ENCODE measurements around the gene RAP2C. TPM values are rescaled to one million over a fixed set of nuclear protein-coding genes. Genes with fewer than 3 reads are reported as not detected.

Gene RAP2C
- polyA plus RNA-seq, 1 donor (not counting 4 experiments of a cell fraction or from before 2014, with no cell fraction given) = 15.1 TPM

GRCh38 chrX:132226169-132226568 is 6.9 kb upstream of the RAP2C start:
- no peak for FAIRE-seq
- H3K79me2 ChIP-seq (ENCODE audit: control insufficient read depth, insufficient read depth, low read length) = no peaks in the 10 kb centered on the region

GRCh38 chrX:132218100-132218812 is 991 bp downstream of the RAP2C start:
- Histone ChIP-seq H4K20me1 (ENCODE audit: control insufficient read depth, extremely low read depth, insufficient read depth, low read length) (no peaks in the 10 kb centered on the region), H3K9ac (ENCODE audit: control insufficient read depth, extremely low read depth, insufficient read depth, low read length) (peak overlapping the region; percentile 86), H3K4me1 (ENCODE audit: control insufficient read depth, extremely low read depth, insufficient read depth, low read length) (peaks cover 2% of the 10 kb centered on the region), H3K4me2 (ENCODE audit: control insufficient read depth, extremely low read depth, insufficient read depth, low read depth, low read length) (peak overlapping the region; percentile 78), H3K27ac (ENCODE audit: control insufficient read depth, insufficient read depth, low read length) (peak overlapping the region; percentile 91), H3K9me3 (ENCODE audit: control insufficient read depth, low read depth, low read length) (no peaks in the 10 kb centered on the region), H2AFZ (ENCODE audit: control insufficient read depth, low read length) (peak overlapping the region; percentile 53), H3K27me3 (ENCODE audit: control insufficient read depth, extremely low read depth, insufficient read depth, low read length) (no peaks in the 10 kb centered on the region), H3K4me3 (ENCODE audit: control insufficient read depth in 2 of 3, extremely low read depth in 1 of 3, insufficient read depth in 2 of 3, low read depth in 1 of 3, low read length in 3 of 3) (peak overlapping the region; percentile 65 to 74 (median 74)), H3K36me3 (ENCODE audit: control insufficient read depth in 2 of 2, extremely low read depth in 1 of 2, insufficient read depth in 2 of 2, low read length in 2 of 2) (no peaks in the 10 kb centered on the region), H3K79me2 (ENCODE audit: control insufficient read depth, insufficient read depth, low read length) (peaks cover 14% of the 10 kb centered on the region), H3K9me1 (ENCODE audit: control insufficient read depth, extremely low read depth, insufficient read depth, low read length) (no peaks in the 10 kb centered on the region)
- FAIRE-seq (peak; percentile 26), DNase-seq (ENCODE audit: low read depth, low spot score) (no peak)
- dilution Hi-C loops (cut with MboI; ENCODE audit: extremely low pct_ligation_motif_present, low sequenced_read_pairs) = no loop called here
- TF ChIP-seq EZH2 (IDR thresholded peaks at IDR 0.05; ENCODE audit: low read length) (no peak), CTCF (optimal IDR thresholded peaks at IDR 0.05 in 1 of 3, IDR thresholded peaks at IDR 0.05 in 1 of 3, conservative IDR thresholded peaks at IDR 0.05 in 1 of 3; ENCODE audit: extremely low read depth in 1 of 3, insufficient read depth in 2 of 3, low read length in 3 of 3) (no peak)

More at GRCh38 chrX:132226169-132226568, 6.9 kb upstream of the RAP2C start:
- Histone ChIP-seq H3K4me2 (ENCODE audit: control insufficient read depth, extremely low read depth, insufficient read depth, low read depth, low read length) (no peak overlapping the region), H4K20me1 (ENCODE audit: control insufficient read depth, extremely low read depth, insufficient read depth, low read length) (no peaks in the 10 kb centered on the region), H3K4me3 (ENCODE audit: control insufficient read depth in 2 of 3, extremely low read depth in 1 of 3, insufficient read depth in 2 of 3, low read depth in 1 of 3, low read length in 3 of 3) (no peak overlapping the region), H3K27ac (ENCODE audit: control insufficient read depth, insufficient read depth, low read length) (no peak overlapping the region), H3K4me1 (ENCODE audit: control insufficient read depth, extremely low read depth, insufficient read depth, low read length) (peaks cover 2% of the 10 kb centered on the region), H3K9ac (ENCODE audit: control insufficient read depth, extremely low read depth, insufficient read depth, low read length) (no peak overlapping the region), H3K36me3 (ENCODE audit: control insufficient read depth in 2 of 2, extremely low read depth in 1 of 2, insufficient read depth in 2 of 2, low read length in 2 of 2) (no peaks in the 10 kb centered on the region), H3K27me3 (ENCODE audit: control insufficient read depth, extremely low read depth, insufficient read depth, low read length) (no peaks in the 10 kb centered on the region), H2AFZ (ENCODE audit: control insufficient read depth, low read length) (no peak overlapping the region), H3K9me1 (ENCODE audit: control insufficient read depth, extremely low read depth, insufficient read depth, low read length) (no peaks in the 10 kb centered on the region), H3K9me3 (ENCODE audit: control insufficient read depth, low read depth, low read length) (no peaks in the 10 kb centered on the region)
- DNase-seq (ENCODE audit: low read depth, low spot score) = no peak
- TF ChIP-seq CTCF (optimal IDR thresholded peaks at IDR 0.05 in 1 of 3, IDR thresholded peaks at IDR 0.05 in 1 of 3, conservative IDR thresholded peaks at IDR 0.05 in 1 of 3; ENCODE audit: extremely low read depth in 1 of 3, insufficient read depth in 2 of 3, low read length in 3 of 3) (peak in 2 of 3 experiments; percentile 6 to 28), EZH2 (IDR thresholded peaks at IDR 0.05; ENCODE audit: low read length) (no peak)
- dilution Hi-C loops (cut with MboI; ENCODE audit: extremely low pct_ligation_motif_present, low sequenced_read_pairs) = no loop called here
